HG03196 (cell line): Measurements from ENCODE around the gene EEF1G.
A peak's percentile ranks its signal among the peaks of the same experiment; 100 is the strongest.
"Not testable (repeated sequence)": the region's sequence is repeated elsewhere in the genome, so short reads cannot be mapped to it uniquely, and the experiment has no call there.

Experiments used
- ATAC-seq: cut with Tn5 transposase; IDR thresholded peaks from one replicate; pipeline ENCODE4 v1.9.1; 2021; ENCODE audit not compliant: unreplicated experiment

The EEF1G gene

DNA sequence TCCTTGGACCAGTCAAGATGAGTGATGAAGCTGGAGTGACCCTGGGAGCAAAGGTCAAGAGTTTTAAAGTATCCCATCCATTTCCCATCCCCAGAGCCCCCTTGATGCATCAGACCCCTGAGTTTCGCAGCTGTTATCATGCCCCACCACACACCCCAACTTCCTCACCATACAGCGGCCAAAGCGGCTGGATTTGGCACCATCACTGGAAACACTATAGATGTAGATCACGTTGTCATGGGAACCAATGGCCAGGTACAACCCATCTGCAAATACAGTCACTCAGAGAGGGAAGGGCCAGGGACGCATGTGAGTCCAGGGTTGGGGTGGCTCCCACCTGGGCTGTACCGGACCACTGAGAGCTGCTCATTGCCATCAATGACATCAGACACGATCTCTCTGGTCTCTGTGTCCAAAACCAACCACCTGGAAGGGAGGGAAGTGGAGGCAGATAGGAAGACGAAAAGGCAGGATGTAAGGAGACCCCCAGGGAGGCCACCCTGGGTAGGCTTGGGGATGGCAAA is 30.1 kb upstream of the EEF1G start:
- no peak for ATAC-seq

DNA sequence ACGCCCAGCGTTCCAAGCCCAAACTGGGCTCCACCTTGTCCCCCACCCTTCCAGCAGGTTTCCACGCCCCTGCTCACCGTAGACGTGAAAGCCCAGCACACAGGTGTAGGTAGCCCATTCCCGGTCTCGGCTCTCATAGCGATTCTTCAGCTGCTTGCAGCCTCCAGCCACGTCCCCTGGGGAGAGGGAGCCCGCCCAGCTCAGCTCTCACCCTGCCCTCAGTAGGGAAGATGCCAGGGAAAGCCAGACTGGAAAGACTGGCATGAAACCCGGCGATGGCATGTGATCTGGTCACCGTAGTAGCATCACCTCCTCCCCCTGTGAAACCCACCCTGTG is 29.3 kb upstream of the EEF1G start:
- no peak for ATAC-seq

DNA sequence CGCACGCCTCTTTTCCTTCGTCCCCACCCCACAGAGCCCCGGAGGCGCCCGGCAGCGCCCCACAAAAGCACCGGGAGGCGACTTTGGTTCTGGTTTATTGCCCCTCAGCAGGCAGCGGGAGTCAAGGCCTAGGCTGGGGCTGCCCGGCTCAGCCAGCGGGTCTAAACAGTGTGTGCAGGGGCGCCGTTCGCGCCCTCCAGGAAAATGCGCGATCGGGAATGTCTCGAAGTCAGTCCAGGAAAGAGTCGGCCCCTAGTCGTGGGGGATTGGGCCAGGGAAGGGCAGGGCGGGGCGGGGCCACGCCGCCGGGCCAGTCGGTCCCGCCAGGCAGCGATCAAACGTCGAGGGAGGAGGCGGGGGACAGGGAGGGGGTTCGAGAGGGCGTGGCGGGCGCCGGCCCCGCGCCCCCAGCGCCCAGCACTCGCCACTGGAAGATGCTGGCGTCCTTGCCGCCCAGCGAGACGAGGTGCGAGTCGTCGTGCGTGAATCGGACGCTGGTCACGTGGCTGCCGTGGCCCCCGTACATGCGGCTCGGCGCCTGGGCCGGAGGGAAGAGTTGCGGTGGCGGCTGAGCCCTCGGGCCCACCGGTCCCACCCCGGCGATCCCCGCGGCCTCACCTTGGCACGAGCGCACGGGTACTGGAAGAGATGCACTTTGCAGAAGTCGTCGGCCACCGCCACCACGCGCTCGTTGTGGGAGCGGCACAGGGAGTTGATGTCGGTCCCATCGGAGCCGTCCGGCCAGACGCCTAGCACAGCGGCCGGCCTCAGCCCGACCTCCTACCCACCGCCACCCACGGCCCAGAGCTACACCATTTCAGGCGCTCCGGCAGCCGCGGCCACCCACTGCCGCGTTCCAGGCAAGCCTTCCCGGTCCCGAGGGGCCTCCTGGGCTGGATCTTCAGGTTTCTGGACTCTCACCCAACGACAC is 28.7 kb upstream of the EEF1G start:
- ATAC-seq, result no peak

DNA sequence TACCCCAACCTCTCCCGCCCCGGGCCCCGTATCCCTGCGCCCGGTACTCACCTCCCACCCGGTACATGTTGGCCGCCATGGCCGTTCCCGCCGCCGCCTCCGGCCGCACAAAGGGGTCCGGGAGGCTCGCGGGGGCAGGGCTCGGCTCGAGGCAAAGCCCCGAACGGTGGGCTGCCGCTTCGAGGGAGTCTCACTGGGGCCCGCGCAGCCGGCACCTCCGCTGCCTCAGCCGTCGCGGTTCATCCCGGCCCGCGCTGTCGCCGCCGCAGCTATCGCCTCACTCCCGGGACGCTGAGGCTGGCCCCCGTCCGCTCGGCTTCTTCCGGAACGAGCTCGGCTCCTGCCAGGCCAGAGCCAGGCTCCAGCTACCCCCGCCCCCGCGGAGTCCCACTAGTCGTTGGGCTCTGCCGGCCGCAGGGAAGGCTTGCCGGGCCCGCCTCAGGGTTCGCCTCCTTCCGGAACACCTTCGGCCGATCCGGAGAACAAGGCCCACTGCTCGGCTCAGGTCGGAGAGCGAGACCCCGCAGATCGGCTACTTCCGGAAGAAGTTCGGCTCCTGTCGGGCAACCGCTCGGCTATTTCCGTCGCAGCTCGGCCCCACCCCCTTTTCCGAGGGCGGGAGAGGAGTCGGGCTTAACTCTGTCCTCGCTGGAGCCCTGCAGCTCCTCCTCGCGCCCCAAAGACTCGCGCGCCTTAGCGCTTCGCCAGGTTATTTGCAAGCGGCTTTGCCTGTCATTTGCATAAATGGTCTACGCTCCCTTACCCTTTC is 27.9 kb upstream of the EEF1G start, which contains the start of gene MTA2:
MTA2 (minus strand) TSS at position 494 of the 769 bp plus-strand sequence; CDS start at position 79, 415 bp downstream.
- ATAC-seq, result peak; percentile 80

DNA sequence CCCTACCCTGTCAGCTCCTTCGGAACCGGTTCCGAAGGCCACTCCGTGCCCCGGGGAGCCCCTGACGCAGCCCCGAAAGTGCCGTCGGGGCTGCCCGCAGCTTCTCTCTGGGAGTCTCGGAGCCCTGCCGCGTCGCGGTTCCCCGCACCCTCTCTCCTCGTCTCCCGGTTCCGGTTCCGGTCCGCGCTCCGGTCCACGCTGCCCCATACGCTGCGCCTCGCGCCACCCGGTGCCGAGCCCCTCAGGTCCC is 27.4 kb upstream of the EEF1G start:
- no peak for ATAC-seq

DNA sequence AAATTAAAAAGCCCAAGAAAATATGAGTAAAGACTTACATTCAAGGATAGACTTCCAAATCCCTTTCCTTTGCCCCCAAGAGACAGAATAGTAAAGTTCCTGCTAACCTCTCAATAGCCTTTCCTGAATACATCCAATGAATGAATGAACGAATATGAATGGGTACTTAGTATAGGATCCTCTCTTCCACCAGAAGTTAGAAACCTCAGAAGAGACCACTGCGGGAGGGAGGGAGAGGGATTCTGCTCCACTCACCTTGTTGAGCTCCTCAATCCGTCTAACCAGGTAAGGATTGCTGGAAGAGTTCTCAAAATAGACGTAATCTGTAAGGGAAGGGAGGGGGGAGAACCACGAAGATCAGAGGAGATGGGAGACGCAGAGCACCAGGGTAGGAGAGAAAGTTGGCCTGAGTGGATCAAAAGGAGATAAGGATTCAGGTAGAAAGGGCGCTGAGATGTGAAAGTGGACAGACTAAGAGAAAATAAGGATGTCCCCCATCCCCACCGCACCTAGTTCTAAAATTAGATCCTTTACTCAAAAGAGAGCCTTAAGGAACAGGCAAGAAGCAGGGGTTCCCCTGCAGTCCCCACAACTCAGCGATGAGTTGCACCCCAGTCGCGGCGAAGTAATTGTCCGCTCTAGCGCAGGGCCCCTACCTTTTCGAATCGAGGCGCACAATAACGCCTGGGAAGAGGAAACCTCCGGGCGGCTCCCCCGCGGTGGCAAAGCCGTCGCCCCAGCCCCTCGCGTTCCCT is 26.9 kb upstream of the EEF1G start:
- ATAC-seq, result no peak

DNA sequence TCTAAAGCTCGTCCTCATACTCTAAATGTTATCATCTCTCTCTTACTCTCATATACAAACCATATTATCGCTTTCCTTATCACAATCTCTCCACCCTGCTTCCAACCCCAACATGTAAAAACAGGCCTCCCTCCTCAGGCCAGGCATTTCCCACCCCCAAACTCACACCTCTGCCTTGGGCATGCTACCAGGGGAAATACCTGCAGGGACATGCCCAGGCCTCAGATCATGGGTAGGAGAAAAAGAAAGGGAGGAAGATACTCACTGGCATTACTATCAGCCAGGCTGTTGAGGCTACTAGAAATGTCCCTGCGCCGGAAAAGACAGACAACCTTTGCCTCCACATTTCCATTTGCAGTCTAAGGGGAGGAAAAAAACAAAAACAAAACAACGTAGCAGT is 26.2 kb upstream of the EEF1G start:
- ATAC-seq, result no peak

DNA sequence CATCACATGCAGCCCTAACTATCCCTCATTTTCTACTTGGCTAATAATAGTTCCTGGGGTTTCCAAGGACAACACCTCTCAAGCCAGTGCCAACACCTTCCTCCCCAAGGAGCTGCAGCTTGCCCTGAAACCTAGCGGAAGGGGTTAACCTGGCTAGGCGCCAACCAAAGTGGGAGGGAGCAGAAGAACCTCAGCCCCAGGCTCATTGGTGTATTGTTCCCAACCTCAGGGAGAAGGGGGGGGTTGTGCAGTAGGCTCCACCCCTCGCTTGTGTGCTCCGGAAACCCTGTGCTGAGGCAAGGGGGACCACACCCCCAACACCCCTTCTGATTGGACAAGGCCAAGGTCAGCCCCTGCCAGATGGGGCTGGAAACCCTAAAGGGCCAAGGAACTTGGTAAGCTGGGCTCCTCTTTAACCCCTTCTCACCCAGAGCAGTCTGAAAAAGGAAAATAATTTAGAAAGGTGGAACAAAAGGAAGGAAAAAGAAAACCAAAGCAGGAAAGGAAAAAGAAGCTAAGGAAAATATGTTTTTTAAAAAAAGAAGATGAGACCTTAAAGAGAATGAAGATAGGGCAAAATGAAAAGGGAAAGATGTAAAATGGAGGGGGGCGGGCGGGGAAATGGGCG is 25.5 kb upstream of the EEF1G start:
- ATAC-seq, result peak; percentile 35

DNA sequence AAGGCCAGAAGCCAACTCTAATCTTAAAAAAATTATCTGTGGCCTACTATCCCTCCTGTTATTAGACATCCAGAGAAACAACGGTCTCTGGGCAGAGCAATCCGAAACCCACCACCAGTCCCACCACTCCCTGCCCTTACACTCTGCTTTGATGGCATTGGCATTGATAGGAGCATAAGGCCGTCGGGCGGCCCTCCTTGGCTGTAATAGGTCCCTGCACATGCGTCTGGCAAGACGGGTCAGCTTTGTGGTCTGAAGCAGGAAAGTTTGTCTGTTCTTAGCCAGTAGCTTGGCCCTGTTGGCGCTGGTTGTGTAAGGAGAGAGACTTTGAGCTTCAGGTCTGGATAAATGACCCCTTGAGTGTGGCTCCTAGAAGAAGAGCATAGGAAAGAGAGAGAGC is 21.4 kb upstream of the EEF1G start:
- no peak for ATAC-seq

DNA sequence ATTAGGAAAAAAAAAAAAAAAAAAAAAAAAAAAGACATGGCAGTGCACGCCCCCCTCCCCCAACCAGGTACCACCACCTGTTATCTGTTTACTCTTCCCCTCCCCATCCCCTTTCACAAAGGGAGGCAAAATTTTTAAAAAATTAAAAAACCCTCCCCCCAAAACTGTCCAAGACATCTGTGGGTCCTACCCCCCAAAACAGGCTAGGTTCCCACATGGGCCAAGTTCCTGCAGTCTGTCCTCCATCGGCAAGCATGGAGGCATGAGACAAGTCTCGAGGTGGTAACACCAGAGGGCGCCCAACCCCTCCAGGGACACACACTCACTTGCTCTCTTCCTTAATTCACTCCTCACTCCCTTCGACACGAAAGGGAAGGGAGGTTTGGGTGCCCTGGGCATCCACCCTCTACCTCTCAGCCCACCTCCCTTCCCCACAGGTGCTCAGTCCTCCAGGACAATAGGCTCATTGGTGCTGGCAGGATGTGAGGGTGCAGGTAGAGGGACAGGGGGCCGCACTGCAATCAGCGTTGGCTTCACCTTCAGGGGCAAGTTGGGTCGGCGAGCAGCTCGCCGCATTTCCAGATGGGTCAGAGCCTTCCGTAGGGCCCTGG is 19.8 kb upstream of the EEF1G start:
- ATAC-seq, result no peak

DNA sequence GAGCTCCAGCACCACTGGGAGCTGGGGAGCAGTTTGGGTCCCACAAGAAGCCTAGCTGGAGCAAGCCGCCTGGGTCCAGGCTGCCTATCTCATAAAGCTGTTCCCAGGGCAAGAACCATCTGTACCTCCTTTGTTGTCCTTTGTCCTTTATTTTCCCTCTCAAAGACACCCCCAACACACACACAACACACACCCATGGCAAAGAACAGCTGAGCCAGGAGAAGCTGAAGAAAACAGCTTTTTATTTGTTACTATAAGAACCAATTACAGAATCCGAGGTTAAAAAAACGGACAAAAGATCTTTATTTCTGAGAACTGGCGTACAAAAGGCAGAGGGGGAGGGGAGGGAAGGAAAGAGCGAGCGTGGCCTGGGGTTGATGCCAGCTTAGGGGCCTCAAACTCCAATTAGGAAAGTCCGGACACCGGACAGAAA is 19.3 kb upstream of the EEF1G start:
- ATAC-seq, result no peak

DNA sequence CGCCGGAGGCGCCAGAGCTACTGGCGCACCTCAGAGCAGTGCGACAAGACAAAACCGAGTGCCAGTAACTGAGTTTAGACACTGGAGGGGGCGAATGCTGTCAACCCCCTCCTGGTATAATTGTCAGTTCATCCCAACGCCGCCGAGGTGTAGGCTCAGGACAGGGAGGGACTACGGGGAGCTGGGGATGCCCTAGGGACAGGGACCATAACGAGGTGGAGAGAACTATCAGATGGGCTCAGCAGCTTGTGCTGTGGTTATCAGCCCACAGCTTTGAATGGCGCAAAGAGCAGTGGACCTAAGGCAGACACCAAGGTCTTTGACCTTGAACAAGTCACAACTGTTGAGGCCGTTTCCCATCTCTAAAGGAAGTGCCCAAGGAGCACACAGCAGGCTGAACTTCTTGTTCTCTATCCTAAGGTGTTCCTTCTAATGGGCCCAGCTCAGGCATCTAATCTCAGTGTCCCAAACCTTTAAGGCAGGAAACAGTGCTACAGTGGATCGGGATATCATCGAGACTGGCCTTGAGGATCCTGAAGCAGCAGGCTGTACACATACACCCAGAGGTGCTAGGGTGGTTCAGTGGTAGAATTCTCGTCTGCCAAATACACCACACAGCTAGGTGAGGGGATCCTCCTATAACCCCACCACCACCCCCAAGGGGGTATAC is 18.6 kb upstream of the EEF1G start:
- peak; percentile 3 for ATAC-seq

DNA sequence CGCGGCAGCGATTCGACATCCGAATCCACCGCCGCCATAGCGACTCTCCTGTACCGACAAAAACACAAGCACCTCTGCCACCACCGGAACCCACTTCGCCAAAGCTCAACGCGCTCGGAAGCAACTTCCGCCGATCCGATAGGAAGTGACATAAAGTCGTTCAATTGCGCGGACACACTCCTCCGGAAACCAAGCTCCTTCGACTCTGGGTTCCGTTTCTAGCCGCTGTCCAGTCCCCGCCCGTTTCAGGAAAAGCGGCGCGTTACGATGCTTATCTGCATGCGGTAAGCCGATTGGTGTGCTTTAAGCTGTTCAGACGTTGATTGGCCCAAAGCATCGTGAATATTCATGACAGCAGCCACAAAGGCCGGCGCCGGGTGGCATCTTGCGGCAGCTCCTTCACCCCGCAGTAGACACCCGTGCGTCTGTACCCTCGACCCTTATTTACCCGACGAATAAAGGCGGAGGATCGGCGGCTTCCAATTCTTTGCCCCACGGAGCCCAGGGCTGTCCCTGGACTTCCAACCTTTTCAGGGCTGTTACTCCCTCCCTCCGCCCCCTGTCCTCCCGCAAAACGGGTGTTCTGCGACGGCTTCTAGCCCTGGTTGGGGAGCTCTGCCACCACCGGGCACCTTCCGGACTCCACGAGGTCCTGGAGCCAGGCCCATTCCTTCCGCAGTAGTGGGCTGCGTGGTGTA is 17.9 kb upstream of the EEF1G start, which contains the start of gene TUT1:
TUT1 (minus strand) TSS at position 76 of the 698 bp plus-strand sequence; CDS start at position 38, 38 bp downstream.
- peak; percentile 82 for ATAC-seq

DNA sequence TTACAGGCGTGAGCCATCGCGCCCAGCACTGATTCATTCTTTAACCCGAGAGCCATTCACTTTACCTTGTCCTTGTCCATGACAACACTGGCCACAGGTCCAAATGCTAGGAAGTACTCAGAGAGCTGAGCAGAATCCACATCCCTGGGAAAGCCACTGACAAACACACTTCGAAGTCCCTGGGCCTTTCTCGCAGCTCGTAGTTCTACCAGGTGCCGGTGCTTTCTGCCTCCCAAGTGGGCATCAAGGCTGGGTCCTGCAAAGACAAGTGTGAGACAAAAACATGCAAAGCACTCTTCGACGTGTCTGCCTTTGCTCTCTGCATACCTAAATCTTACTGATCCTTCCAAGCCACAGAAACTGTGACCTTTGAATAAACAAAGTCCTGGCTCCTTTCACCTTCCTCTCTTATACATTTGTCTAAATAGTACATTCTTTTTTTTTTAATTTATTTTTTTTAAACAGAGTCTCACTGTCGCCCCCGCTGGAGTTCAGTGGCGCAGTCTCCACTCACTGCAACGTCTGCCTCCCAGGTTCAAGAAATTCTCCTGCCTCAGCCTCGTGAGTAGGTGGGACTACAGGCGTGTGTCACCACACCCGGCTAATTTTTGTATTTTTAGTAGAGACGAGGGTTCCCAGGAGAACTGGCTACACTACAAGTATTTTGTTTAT is 15.4 kb upstream of the EEF1G start:
- ATAC-seq, result no peak

DNA sequence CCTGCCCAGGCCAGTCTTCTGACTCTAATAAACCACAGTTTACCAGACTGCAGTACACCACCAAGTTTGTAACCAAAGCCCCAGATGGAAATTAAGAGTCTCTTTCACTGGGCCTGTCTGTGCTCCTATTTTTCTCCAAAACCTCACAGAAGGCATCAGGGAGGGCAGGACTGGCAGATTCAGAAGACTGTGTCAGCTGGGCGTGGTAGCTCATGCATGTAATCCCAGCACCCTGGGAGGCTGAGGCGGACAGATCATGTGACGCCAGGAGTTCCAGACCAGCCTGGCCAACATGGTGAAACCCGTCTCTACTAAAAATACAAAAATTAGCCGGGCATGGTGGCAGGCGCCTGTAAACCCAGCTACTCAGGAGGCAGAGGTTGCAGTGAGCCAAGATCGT is 11.7 kb upstream of the EEF1G start:
- ATAC-seq, result not testable (repeated sequence)

DNA sequence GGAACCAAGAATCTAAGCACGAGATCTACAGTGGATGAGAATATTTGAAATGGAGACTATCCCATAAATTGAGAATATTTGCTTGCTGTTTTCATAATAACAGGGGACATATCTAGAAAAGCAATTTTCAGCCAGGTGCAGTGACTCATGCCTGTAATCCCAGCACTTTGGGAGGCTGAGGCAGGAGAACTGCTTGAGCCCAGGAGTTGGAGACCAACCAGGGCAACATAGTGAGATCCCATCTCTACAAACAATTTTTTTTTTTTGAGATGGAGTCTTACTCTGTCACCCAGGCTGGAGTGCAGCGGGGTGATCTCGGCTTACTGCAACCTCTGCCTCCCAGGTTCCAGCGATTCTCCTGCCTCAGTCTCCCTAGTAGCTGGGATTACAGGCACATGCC is 8.0 kb upstream of the EEF1G start:
- not testable (repeated sequence) for ATAC-seq

DNA sequence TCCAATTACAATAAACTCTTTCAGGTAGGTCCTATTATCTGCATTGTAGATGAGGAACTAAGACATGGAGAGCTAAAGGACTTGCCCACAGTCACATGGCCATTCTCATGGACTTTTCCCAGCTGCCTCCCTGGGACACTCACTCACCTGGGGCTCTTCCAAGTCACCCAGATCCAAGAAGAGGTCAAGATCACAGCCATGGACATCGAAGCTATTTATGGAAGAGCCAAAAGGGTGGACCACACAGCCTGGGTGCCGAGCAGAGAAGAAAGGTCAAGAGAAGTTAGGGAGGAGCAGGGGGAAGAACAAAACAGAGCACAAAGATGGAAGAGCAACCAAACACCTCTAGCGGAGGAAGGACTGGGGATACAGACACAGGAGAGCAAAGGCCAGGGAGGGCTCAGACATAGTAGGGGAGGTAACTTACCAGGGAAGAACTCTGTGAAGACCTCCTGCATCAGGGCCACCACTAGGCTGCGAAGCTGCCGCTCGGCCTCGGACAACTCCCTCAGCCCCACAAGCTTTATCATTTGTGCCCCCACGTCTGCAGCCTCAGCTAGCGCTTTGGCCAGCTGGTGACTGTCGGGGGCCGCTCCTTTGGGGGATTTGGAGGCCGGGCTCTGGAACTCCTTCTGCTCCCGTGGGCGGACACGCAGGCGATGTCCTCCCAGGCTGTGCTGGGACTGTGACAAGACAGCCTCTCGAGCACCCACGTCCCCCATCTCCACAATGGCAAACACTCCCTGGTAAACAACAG is 7.4 kb upstream of the EEF1G start:
- no peak for ATAC-seq

DNA sequence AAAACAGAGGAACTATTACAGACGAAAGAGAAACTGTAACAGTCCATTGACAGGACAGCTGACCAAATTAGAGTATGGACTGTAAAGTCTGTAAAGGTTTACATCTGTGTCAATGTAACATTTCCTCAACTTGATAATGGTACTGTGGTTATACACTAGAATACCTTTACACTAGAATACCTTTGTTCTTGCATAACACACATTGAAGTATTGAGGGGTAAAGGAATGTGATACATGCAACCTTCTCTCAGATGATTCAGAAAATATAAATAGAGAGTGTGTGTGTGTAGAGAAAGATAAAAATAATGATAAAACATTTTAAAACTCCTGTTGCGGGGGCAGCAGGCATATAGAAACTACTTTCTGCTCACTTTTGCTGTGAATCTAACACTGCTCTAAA is 5.6 kb upstream of the EEF1G start:
- no peak for ATAC-seq
